ENCODE measurements around the gene KCNIP3.

Gene KCNIP3

GRCh38 chr2:95313296-95314131 lies 16.4 kb downstream of the KCNIP3 start:
- H3K4me3 ChIP-seq (ENCODE audit: low read length), result no peak overlapping the region
- no peak for DNase-seq (ENCODE audit: low read depth)
- TF ChIP-seq CTCF (conservative IDR thresholded peaks at IDR 0.05; ENCODE audit: low read length), result no peak

GRCh38 chr2:95314598-95314963 lies 17.4 kb downstream of the KCNIP3 start:
- DNase-seq (ENCODE audit: low read depth), result no peak
- no peak overlapping the region for H3K4me3 ChIP-seq (ENCODE audit: low read length)
- no peak for TF ChIP-seq CTCF (conservative IDR thresholded peaks at IDR 0.05; ENCODE audit: low read length)

- peak; percentile 45 for DNase-seq (ENCODE audit: low read depth)
- peak; percentile 69 for TF ChIP-seq CTCF (conservative IDR thresholded peaks at IDR 0.05; ENCODE audit: low read length)
- no peak overlapping the region for H3K4me3 ChIP-seq (ENCODE audit: low read length)
Measured at GRCh38 chr2:95314964-95315611, 17.9 kb downstream of the KCNIP3 start.

- TF ChIP-seq CTCF (conservative IDR thresholded peaks at IDR 0.05; ENCODE audit: low read length), result no peak
- H3K4me3 ChIP-seq (ENCODE audit: low read length), result no peak overlapping the region
- DNase-seq (ENCODE audit: low read depth), result peak; percentile 91
Measured at GRCh38 chr2:95315801-95316411, 18.8 kb downstream of the KCNIP3 start.

- peak; percentile 95 for DNase-seq (ENCODE audit: low read depth)
- no peak overlapping the region for H3K4me3 ChIP-seq (ENCODE audit: low read length)
- TF ChIP-seq CTCF (conservative IDR thresholded peaks at IDR 0.05; ENCODE audit: low read length), result peak; percentile 47
Measured at GRCh38 chr2:95316466-95317122, 19.4 kb downstream of the KCNIP3 start.

- H3K4me3 ChIP-seq (ENCODE audit: low read length), result no peak overlapping the region
- DNase-seq (ENCODE audit: low read depth), result no peak
- TF ChIP-seq CTCF (conservative IDR thresholded peaks at IDR 0.05; ENCODE audit: low read length), result no peak
Measured at GRCh38 chr2:95317123-95317500, 20.0 kb downstream of the KCNIP3 start.

Measured in AG10803 (cell line).